M059J (cell line): ENCODE results near the gene IFIT1. TPM values are rescaled to one million over a fixed set of nuclear protein-coding genes. Genes with fewer than 3 reads are reported as not detected.
"Not testable (repeated sequence)": the region's sequence is repeated elsewhere in the genome, so short reads cannot be mapped to it uniquely, and the experiment has no call there.

Experiments
- DNase-seq: peaks from one replicate; pipeline ENCODE4 v3.0.0-alpha.2; 2012; ENCODE audit warnings: low read depth
- total RNA-seq: library from RNA; depleted of rRNA; stranded (reverse); fragments of >200 nt; shearing (Covaris generic); gene quantifications from 2 replicates; pipeline ENCODE4 v1.2.3, GENCODE V29; 2014

IFIT1 gene
- total RNA-seq, 1 experiment from 2014 or later = 788 TPM

GRCh38 chr10:89398003-89398749 lies 5.8 kb downstream of the IFIT1 start:
- no peak for DNase-seq

DNA sequence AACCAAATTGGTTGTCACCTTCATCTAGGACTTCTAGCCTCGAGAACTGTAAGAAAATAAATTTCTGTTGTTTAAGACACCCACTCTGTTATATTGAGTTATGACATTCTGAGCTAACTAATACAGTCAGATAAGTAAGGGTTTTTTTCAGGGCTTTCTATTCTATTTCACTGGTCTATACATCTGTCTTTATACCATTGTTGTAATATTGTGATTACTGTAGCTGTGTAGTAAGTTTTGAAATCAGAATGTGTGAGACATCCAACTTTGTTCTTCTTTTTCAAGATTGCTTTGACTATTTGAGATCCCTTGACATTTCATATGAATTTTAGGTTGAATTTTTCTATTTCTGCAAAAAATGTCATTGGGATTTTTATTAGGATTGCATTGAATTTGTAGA lies 7.5 kb downstream of the IFIT1 start:
- DNase-seq = no peak

GRCh38 chr10:89403043-89403442 lies 10.6 kb downstream of the IFIT1 start:
- no peak for DNase-seq

DNA sequence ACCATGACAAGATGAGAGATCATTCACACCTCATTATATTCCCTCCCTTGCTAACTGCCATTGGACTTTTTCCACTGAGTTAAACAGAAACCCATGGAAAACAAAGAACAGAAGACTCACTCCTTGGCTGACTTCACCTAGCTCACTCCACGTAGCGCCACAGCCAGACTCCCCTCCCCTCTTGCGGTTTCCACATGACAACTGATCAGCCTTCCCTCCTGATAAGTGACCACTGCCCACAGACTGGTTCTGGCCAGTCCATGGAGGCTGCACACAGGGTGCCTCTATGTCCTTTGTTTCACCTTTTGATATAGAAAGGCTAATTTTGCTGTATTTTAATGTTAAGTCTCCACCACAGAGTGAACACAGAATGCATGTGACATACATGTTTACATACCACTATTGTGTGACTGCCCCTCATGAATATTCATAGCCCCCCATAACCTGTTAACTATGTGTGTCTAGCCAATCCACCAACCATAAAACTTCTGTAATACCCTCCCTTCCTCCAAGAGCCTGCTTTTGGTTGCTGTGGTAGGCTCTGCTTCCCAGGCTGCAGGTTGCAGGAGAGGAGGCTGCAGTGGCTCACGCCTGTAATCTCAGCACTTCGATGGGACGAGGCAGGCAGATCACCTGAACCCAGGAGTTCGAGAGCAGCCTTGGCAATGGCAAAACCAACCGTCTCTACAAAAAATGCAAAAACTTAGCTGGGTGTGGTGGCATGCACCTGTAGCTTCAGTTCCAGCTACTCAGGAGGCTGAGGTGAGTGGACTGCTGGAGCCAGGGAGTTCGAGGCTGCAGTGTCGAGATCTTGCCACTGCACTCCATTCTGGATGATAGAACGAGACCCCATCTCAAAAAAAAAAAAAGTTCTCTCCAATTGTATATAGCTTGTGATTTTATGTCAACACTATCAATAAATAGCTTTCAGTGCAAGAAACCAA lies 12.0 kb downstream of the IFIT1 start:
- DNase-seq = peak; percentile 63

- DNase-seq = not testable (repeated sequence)
Measured at GRCh38 chr10:89406178-89406577, 13.8 kb downstream of the IFIT1 start.

GRCh38 chr10:89407792-89408191 lies 15.4 kb downstream of the IFIT1 start:
- DNase-seq = not testable (repeated sequence)

- not testable (repeated sequence) for DNase-seq
Measured at GRCh38 chr10:89409282-89409681, 16.9 kb downstream of the IFIT1 start.

GRCh38 chr10:89410551-89410950 lies 18.1 kb downstream of the IFIT1 start:
- DNase-seq = not testable (repeated sequence)

GRCh38 chr10:89411135-89411534 lies 18.7 kb downstream of the IFIT1 start:
- DNase-seq = not testable (repeated sequence)

DNA sequence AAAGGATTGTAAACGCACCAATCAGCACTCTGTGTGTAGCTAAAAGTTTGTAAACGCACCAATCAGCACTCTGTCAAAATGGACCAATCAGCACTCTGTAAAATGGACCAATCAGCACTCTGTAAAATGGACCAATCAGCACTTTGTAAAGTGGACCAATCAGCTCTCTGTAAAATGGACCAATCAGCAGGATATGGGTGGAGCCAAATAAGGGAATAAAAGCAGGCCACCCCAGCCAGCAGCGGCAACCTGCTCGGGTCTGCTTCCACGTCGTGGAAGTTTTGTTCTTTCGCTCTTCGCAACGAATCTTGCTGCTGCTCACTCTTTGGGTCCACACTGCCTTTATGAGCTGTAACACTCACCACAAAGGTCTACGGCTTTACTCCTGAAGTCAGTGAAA lies 19.9 kb downstream of the IFIT1 start:
- DNase-seq = not testable (repeated sequence)

DNA sequence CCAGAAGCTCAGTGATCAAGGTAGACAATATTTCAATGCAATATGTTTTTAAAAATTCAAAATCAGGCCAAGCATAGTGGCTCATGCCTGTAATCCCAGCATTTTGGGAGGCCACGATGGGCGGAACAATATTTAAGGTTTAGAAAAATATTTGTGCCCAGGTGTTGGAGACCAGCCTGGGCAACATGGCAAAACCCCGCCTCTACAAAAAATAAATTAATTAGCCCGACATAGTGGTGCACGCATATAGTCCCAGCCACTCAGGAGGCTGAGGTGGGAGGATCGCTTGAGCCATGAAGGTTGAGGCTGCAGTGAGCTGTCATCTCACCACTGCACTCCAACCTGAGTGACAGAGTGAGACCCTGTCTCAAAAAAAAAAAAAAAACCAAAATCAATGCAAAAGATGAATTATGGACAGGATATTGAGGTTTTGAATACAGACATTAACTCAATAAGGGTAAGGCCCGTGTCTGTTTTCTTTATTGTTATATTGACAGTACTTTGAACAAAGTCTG lies 21.0 kb downstream of the IFIT1 start:
- DNase-seq = no peak

GRCh38 chr10:89414146-89414878 lies 21.9 kb downstream of the IFIT1 start, which contains the start of gene IFIT5:
Gene IFIT5, plus strand, starts transcription at chr10:89414568. Its CDS starts 231 bp downstream, at chr10:89414799.
- peak; percentile 84 for DNase-seq

DNA sequence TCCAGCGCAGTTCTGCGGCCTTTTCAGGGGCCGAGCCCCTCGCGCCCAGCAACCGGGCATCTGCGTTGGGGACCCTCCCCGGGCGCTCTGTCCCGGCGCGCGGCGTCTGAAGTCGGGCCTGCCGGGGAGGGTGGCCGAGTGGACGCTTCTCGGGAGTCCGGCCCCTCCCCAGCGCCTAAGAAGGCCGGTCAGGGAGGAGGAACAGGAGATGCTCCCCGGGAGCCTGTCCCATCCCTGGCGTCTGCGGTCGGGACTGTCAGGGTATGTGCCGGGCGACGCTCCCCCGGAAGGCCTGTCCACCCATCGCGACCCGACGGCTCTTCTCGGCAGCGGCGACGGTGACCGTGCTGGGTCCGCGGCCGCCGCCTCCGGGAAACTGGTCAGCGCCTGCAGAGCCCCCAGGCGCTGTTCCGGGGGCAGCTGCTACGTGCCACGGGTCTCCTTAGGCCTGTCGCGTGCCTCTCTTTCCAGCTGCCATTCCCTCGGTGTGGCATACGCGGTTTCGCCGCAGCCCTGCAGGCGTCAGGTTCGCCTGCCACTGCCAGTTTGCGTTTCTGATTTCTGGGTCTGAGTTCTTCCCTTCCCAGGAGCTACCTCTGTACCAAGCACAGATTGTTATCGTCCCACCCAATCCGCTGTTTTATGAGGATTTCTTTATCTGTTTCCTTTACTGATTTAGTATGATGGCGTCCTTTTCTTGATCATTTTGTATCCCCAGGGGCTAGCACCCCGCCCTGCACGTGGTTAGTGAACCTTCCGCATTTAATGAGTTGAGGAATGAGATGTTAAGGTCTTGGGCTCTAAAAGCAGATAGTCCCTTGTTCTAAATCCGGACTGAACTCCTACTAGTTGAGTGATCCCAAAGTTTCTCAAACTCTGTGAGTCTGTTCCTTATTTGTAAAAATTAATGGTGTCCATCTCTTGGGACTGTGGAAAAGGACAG lies 22.7 kb downstream of the IFIT1 start:
- DNase-seq = peak; percentile 56

DNA sequence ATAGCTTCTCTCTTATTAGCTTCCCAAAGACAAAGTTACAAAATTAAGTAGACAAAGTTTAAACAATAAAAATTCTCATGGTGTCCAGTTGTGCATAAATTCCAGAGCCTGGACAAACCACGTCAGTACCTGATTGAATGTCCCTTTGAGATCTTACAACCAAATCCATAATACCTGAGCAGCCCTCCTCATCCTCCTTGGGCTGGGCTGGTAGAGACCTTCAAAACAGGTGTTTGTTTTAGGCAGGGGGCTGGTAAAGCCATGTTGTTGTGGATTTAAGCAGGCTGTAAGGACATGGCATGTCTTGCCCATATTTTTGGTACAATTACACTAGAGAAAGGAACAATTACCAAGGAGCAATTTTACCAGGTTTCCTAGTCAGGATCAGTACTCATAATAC lies 24.0 kb downstream of the IFIT1 start:
- DNase-seq = no peak

- DNase-seq = no peak
Measured at GRCh38 chr10:89419548-89419947, 27.1 kb downstream of the IFIT1 start.

DNA sequence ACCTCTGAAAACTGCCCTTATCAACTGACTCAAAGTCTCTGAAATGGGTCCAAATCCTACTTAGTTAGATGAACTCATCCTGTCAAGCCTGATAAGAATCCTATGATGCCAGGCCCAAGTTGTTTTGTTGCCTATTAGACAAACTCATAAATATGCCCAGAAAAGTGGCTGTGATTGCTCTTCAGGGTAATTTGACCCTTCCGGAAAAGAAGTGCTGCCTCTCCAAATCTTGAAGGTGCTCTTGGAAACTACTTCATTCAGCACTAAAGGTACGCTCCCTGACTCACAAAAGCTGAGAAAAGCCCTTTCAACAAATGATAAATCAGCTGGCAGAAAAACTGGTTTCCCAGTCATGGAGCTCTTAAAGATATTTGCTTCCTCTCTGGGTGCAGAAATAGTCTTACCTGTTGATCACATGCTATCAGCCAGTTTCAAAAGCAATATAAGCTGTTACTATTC lies 28.6 kb downstream of the IFIT1 start:
- DNase-seq = no peak

DNA sequence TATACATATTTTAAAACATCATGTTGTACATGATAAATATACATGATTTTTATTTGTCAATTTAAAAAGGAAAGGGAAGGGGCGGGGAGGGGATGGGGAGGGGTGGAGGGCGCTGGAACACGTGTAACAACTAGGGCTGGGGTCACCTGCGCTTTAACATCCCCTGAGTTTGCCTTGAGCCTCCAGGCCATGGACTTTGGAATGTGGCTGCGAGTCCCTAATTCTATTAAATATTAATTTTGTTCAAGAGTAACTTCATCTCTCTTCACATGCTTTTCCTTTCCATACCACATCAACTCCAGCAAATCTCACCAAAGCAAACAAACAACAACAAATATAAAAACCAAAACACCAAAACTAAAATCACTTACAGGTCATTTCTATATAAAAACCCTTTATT lies 32.6 kb downstream of the IFIT1 start:
- DNase-seq = no peak

DNA sequence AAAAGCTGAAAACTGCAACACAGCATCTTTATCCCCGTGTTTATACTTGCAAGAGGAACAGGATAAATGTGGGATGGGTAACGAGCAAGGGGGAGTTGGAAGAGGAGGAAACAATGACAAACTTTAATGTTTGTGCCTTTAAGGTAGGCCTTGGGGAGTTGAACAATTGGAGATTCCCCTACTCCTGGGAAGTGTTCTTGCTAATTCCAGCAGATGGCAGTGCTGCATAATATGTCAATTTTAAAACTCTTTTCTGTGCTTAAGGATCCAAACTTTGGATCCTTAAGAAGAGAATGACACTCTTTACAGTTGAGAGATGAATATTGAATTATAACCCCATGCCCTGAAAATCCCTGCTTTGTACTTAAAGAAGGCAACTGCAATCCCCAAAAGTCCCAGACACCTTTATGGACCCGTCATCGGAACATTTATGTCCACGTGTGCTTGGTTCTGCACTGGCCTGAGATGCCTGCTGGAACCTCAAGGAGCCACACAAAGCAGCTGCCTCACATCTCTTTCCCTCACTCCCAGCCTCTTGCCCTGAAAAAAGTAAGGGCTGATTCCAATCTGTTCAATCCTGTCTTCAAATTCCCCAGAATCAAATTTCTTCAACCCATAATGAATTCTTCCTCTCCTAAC lies 33.9 kb downstream of the IFIT1 start:
- peak; percentile 65 for DNase-seq

GRCh38 chr10:89427629-89428028 lies 35.2 kb downstream of the IFIT1 start:
- peak; percentile 66 for DNase-seq

- no peak for DNase-seq
Measured at GRCh38 chr10:89428877-89429276, 36.5 kb downstream of the IFIT1 start.
